Sigmoid colon (tissue), 7 donors: Measurements from ENCODE around the gene FKBP11. TPM values are rescaled to one million over a fixed set of nuclear protein-coding genes. Genes with fewer than 3 reads are reported as not detected.

Experiments
- DNase-seq: peaks from one replicate; pipeline ENCODE4 v3.0.0-alpha.2; 2019
- H3K27ac ChIP-seq, 4 donors: fragments of 200-600 bp; sonication (generic); one replicate each; pipeline ENCODE4 v1.5.1; 2016 to 2019; ENCODE audit warnings: mild to moderate bottlenecking in 1 of 4
- H3K27me3 ChIP-seq, 3 donors: fragments of 200-600 bp; sonication (generic); one replicate each; pipeline ENCODE4 v1.5.1; 2019; ENCODE audit warnings: mild to moderate bottlenecking in 1 of 3
- H3K36me3 ChIP-seq, 4 donors: fragments of 200-600 bp; sonication (generic); one replicate each; pipeline ENCODE4 v1.5.1; 2016 to 2019
- H3K4me1 ChIP-seq, 4 donors: fragments of 200-600 bp; sonication (generic); one replicate each; pipeline ENCODE4 v1.5.1; 2017 to 2019
- H3K4me3 ChIP-seq, 4 donors: fragments of 200-600 bp; sonication (generic); one replicate each; pipeline ENCODE4 v1.5.1; 2017 to 2019; ENCODE audit warnings: mild to moderate bottlenecking in 2 of 4, moderate library complexity in 1 of 4
- H3K9me3 ChIP-seq, 4 donors: fragments of 200-600 bp in 3 of 4; sonication (generic) in 3 of 4; one replicate each; pipeline versions ENCODE4 v1.5.1 to v1.6.1; 2013 to 2019
- CTCF ChIP-seq, 4 experiments: fragments of 450-650 bp in 3 of 4; fragments of 200-600 bp in 1 of 4; IDR thresholded peaks; one replicate each; pipeline ENCODE4 v1.5.1; 2016 to 2019; ENCODE audit warnings: antibody characterized with exemption in 4 of 4, mild to moderate bottlenecking in 3 of 4, moderate library complexity in 2 of 4
- EP300 ChIP-seq, 4 donors: sonication (generic); formaldehyde crosslinking; IDR thresholded peaks; one replicate each; pipeline ENCODE4 v1.6.1; 2017; ENCODE audit warnings: antibody characterized with exemption in 4 of 4
- POLR2A ChIP-seq, 2 donors: fragments of 450-650 bp; IDR thresholded peaks; one replicate each; pipeline ENCODE4 v1.6.1; 2016; ENCODE audit warnings: antibody characterized with exemption in 2 of 2, mild to moderate bottlenecking in 2 of 2, moderate library complexity in 2 of 2
- POLR2AphosphoS5 ChIP-seq, 4 donors: sonication (generic); formaldehyde crosslinking; IDR thresholded peaks; one replicate each; pipeline ENCODE4 v1.6.1; 2017; ENCODE audit warnings: antibody characterized with exemption in 4 of 4
- WGBS, 2 donors: extraction: QIAGEN DNeasy Blood & Tissue Kit; methylation state at CpG; one replicate each; pipeline ENCODE4 v1.1.7; 2013; 5-methylcytosine and 5-hydroxymethylcytosine counted together
- intact Hi-C: fragments of 100-400 bp; cut with DNase I; formaldehyde crosslinking; loops from one replicate; pipeline ENCODE4 v1.15.1; 2023
- polyA plus RNA-seq, 3 donors: library from polyadenylated mRNA; stranded (reverse); fragments of 200-250 nt; gene quantifications; one replicate each; pipeline ENCODE4 v1.2.3, GENCODE V29; 2013
- total RNA-seq, 4 donors: library from RNA; depleted of rRNA; stranded (reverse); fragments of >200 nt; gene quantifications; one replicate each; pipeline ENCODE4 v1.1.0, GENCODE V29; 2016
- donor health status: healthy with polysubstance abuse.
- donor health status: Bipolar disorder and iron deficiency.
- donor health status: healthy.

The FKBP11 gene
- total and polyA plus RNA-seq, 7 donors: 4.6 to 50.2 (median 7.5) TPM

- TF ChIP-seq CTCF (IDR thresholded peaks at IDR 0.05) (no peak), POLR2AphosphoS5 (IDR thresholded peaks at IDR 0.05) (no peak), EP300 (IDR thresholded peaks at IDR 0.05) (no peak), POLR2A (IDR thresholded peaks at IDR 0.05) (no peak)
- Histone ChIP-seq H3K4me3 (no peak overlapping the region), H3K36me3 (no peaks in the 10 kb centered on the region), H3K27me3 (peaks cover 0 to 6% (median 0%) of the 10 kb centered on the region in 3 donors), H3K4me1 (peaks cover 0 to 6% (median 4%) of the 10 kb centered on the region in 4 donors), H3K27ac (no peak overlapping the region), H3K9me3 (no peaks in the 10 kb centered on the region)
- no peak for DNase-seq
- intact Hi-C loops: no loop called here
Observed at GRCh38 chr12:48961801-48962200, 36.5 kb upstream of the FKBP11 start.

- intact Hi-C loops: no loop called here
- 73 to 79% methylated on average over 4 of the region's 4 CpGs for WGBS, 2 donors
- Histone ChIP-seq H3K4me3 (no peak overlapping the region), H3K4me1 (peaks cover 0 to 6% (median 4%) of the 10 kb centered on the region in 4 donors), H3K9me3 (no peaks in the 10 kb centered on the region), H3K27me3 (peaks cover 0 to 6% (median 0%) of the 10 kb centered on the region in 3 donors), H3K36me3 (no peaks in the 10 kb centered on the region), H3K27ac (no peak overlapping the region)
- TF ChIP-seq POLR2A (IDR thresholded peaks at IDR 0.05) (no peak), EP300 (IDR thresholded peaks at IDR 0.05) (no peak), POLR2AphosphoS5 (IDR thresholded peaks at IDR 0.05) (no peak), CTCF (IDR thresholded peaks at IDR 0.05) (no peak)
- DNase-seq: no peak
Observed at GRCh38 chr12:48961331-48961730, 36.0 kb upstream of the FKBP11 start.

GRCh38 chr12:48960834-48961233 lies 35.5 kb upstream of the FKBP11 start:
- Histone ChIP-seq H3K36me3 (no peaks in the 10 kb centered on the region), H3K9me3 (no peaks in the 10 kb centered on the region), H3K27me3 (peaks cover 0 to 6% (median 0%) of the 10 kb centered on the region in 3 donors), H3K4me3 (no peak overlapping the region), H3K4me1 (peaks cover 0 to 11% (median 8%) of the 10 kb centered on the region in 4 donors), H3K27ac (no peak overlapping the region)
- 80 to 86% methylated on average over 3 of the region's 3 CpGs for WGBS, 2 donors
- intact Hi-C loops: no loop called here
- TF ChIP-seq POLR2A (IDR thresholded peaks at IDR 0.05) (no peak), POLR2AphosphoS5 (IDR thresholded peaks at IDR 0.05) (no peak), CTCF (IDR thresholded peaks at IDR 0.05) (no peak), EP300 (IDR thresholded peaks at IDR 0.05) (no peak)
- DNase-seq: no peak

- 1 to 15% methylated on average over 3 of the region's 3 CpGs for WGBS, 2 donors
- peak overlapping the region in 3 of 4 donors; percentile 87 to 93 (median 89) for H3K27ac ChIP-seq
- peaks cover 0 to 6% (median 0%) of the 10 kb centered on the region in 3 donors for H3K27me3 ChIP-seq
- DNase-seq: no peak
- peak overlapping the region in 2 of 4 donors; percentile 99 to 100 for H3K4me3 ChIP-seq
- H3K9me3 ChIP-seq: no peaks in the 10 kb centered on the region
- peaks cover 0 to under 1% (median 0%) of the 10 kb centered on the region in 4 donors for H3K36me3 ChIP-seq
- peaks cover 0 to 25% (median 15%) of the 10 kb centered on the region in 4 donors for H3K4me1 ChIP-seq
- TF ChIP-seq CTCF (IDR thresholded peaks at IDR 0.05) (no peak), EP300 (IDR thresholded peaks at IDR 0.05) (no peak), POLR2AphosphoS5 (IDR thresholded peaks at IDR 0.05) (no peak), POLR2A (IDR thresholded peaks at IDR 0.05) (no peak)
- intact Hi-C loops: no loop called here
Observed at GRCh38 chr12:48958049-48958388, 32.7 kb upstream of the FKBP11 start.
